HG03039 (cell line): Measurements from ENCODE around the gene EXOC1.
A peak's percentile ranks its signal among the peaks of the same experiment; 100 is the strongest.

Experiments
- ATAC-seq: cut with Tn5 transposase; IDR thresholded peaks from one replicate; pipeline ENCODE4 v1.9.1; 2021; ENCODE audit warnings: mild to moderate bottlenecking, moderate library complexity; ENCODE audit not compliant: unreplicated experiment

EXOC1 gene

GRCh38 chr4:55849724-55850123 is 3.7 kb upstream of the EXOC1 start:
- ATAC-seq: no peak

- no peak for ATAC-seq
Measured at GRCh38 chr4:55851885-55852284, 1.6 kb upstream of the EXOC1 start.

- ATAC-seq: no peak
Measured at GRCh38 chr4:55854129-55854528, 681 bp downstream of the EXOC1 start.

GRCh38 chr4:55857586-55857985 is 4.1 kb downstream of the EXOC1 start:
- no peak for ATAC-seq

- no peak for ATAC-seq
Measured at GRCh38 chr4:55859711-55860110, 6.3 kb downstream of the EXOC1 start.

GRCh38 chr4:55864577-55865223 is 11.3 kb downstream of the EXOC1 start:
- no peak for ATAC-seq

- ATAC-seq: no peak
Measured at GRCh38 chr4:55865228-55865806, 11.9 kb downstream of the EXOC1 start.

GRCh38 chr4:55866290-55866907 is 13.0 kb downstream of the EXOC1 start:
- peak; percentile 90 for ATAC-seq

- ATAC-seq: no peak
Measured at GRCh38 chr4:55866973-55867574, 13.6 kb downstream of the EXOC1 start.

- ATAC-seq: no peak
Measured at GRCh38 chr4:55868581-55869090, 15.2 kb downstream of the EXOC1 start.

GRCh38 chr4:55871299-55871800 is 17.9 kb downstream of the EXOC1 start:
- ATAC-seq: no peak

GRCh38 chr4:55874831-55875230 is 21.4 kb downstream of the EXOC1 start:
- no peak for ATAC-seq

GRCh38 chr4:55876387-55876786 is 22.9 kb downstream of the EXOC1 start:
- ATAC-seq: no peak

GRCh38 chr4:55879224-55879623 is 25.8 kb downstream of the EXOC1 start:
- no peak for ATAC-seq

- ATAC-seq: no peak
Measured at GRCh38 chr4:55880652-55881280, 27.3 kb downstream of the EXOC1 start.

GRCh38 chr4:55884093-55884850 is 30.8 kb downstream of the EXOC1 start:
- no peak for ATAC-seq

GRCh38 chr4:55884851-55885219 is 31.4 kb downstream of the EXOC1 start:
- ATAC-seq: no peak

- no peak for ATAC-seq
Measured at GRCh38 chr4:55887594-55887993, 34.1 kb downstream of the EXOC1 start.

GRCh38 chr4:55892156-55892555 is 38.7 kb downstream of the EXOC1 start:
- ATAC-seq: no peak

GRCh38 chr4:55896622-55897021 is 43.2 kb downstream of the EXOC1 start:
- ATAC-seq: no peak

- no peak for ATAC-seq
Measured at GRCh38 chr4:55902677-55903076, 49.2 kb downstream of the EXOC1 start.
